ENCODE measurements around the gene ARF3. TPM values are rescaled to one million over a fixed set of nuclear protein-coding genes. Genes with fewer than 3 reads are reported as not detected.

Gene ARF3
- total RNA-seq (2013) = 61.8 TPM
- polyA plus RNA-seq (10 to 100 TPM; 56.5 to 88.5 (median 58.4) TPM), polyA minus RNA-seq (26.9 and 38.8 TPM in 2 replicates), total RNA-seq (16.2 to 73.8 (median 60.5) reads per million in 11 experiments)

- intact Hi-C loops (cut with micrococcal nuclease) = no loop called here
- no peak for TF ChIP-seq CTCF (IDR thresholded peaks at IDR 0.05)
- Histone ChIP-seq H3K9ac (ENCODE audit: insufficient read depth, low read length, poor library complexity, severe bottlenecking) (peak within 1 kb of the TSS; percentile 82), H3K27me3 (ENCODE audit: control insufficient read depth in 2 of 2, insufficient read depth in 2 of 2, low read length in 2 of 2) (peaks cover 0 to 5% of the 10 kb centered on the region in 2 donors), H4K20me1 (ENCODE audit: insufficient read depth, low read length) (peaks cover 47% of the 10 kb centered on the region), H3K27ac (ENCODE audit: low read depth in 1 of 2, low read length in 2 of 2) (peak within 1 kb of the TSS; percentile 75 to 79), H3K4me2 (replicated peaks; ENCODE audit: extremely low read depth, low read length, poor library complexity, severe bottlenecking) (peak within 1 kb of the TSS; percentile 90), H3K79me2 (ENCODE audit: insufficient read depth, low read length) (peaks cover 46% of the 10 kb centered on the region), H3K9me3 (replicated peaks in 1 of 2; ENCODE audit: control insufficient read depth in 1 of 2, insufficient read depth in 1 of 2, low read length in 2 of 2) (no peaks in the 10 kb centered on the region), H3K4me3 (replicated peaks in 1 of 3; ENCODE audit: low read depth in 2 of 3, low read length in 3 of 3) (peak within 1 kb of the TSS; percentile 84 to 98 (median 95)), H2AFZ (ENCODE audit: insufficient read depth, low read depth, low read length, poor library complexity, severe bottlenecking) (peak within 1 kb of the TSS; percentile 95), H3K4me1 (ENCODE audit: control insufficient read depth in 1 of 2, insufficient read depth in 2 of 2, low read length in 2 of 2) (peaks cover 31 to 41% of the 10 kb centered on the region in 2 donors), H3K36me3 (replicated peaks in 1 of 2; ENCODE audit: control insufficient read depth in 1 of 2, insufficient read depth in 2 of 2, low read length in 2 of 2) (peaks cover 7 to 13% of the 10 kb centered on the region in 2 donors)
- Mint-ChIP-seq H3K4me3 (peak within 1 kb of the TSS; percentile 96 to 97), H3K27ac (peak within 1 kb of the TSS; percentile 85 to 97 (median 94)), H3K27me3 (ENCODE audit: low read depth in 3 of 3) (peaks cover 2 to 13% (median 6%) of the 10 kb centered on the region in 3 donors), H3K4me1 (peaks cover 45% of the 10 kb centered on the region), H3K36me3 (peaks cover 11 to 13% of the 10 kb centered on the region in 2 donors), H3K9me3 (peaks cover 0 to 2% (median 0%) of the 10 kb centered on the region in 7 donors)
- peak; percentile 87 to 92 (median 91) for DNase-seq
- under 1% methylated on average over 46 of the region's 58 CpGs for WGBS (ENCODE audit: insufficient coverage)
Measured at GRCh38 chr12:48957141-48958048, at the start of gene ARF3. TSS of gene ARF3 (minus strand) at chr12:48957487. CDS start at chr12:48941095, 16,392 bp downstream.

GRCh38 chr12:49000346-49000745, 43.1 kb upstream of the ARF3 start:
- TF ChIP-seq CTCF (IDR thresholded peaks at IDR 0.05) = no peak
- H3K9me3 ChIP-seq (replicated peaks in 1 of 2; ENCODE audit: control insufficient read depth in 1 of 2, insufficient read depth in 1 of 2, low read length in 2 of 2) = peaks cover 0 to 16% of the 10 kb centered on the region in 2 donors
- H3K4me1 Mint-ChIP-seq = peaks cover 46% of the 10 kb centered on the region
- H3K9me3 Mint-ChIP-seq = peaks cover 0 to 29% (median 6%) of the 10 kb centered on the region in 7 donors
- H3K79me2 ChIP-seq (ENCODE audit: insufficient read depth, low read length) = no peaks in the 10 kb centered on the region
- H3K27me3 Mint-ChIP-seq (ENCODE audit: low read depth in 3 of 3) = peaks cover 52 to 63% (median 57%) of the 10 kb centered on the region in 3 donors
- H3K27ac Mint-ChIP-seq = no peak overlapping the region
- H3K4me2 ChIP-seq (replicated peaks; ENCODE audit: extremely low read depth, low read length, poor library complexity, severe bottlenecking) = no peak overlapping the region
- peaks cover 37 to 57% of the 10 kb centered on the region in 2 donors for H3K27me3 ChIP-seq (ENCODE audit: control insufficient read depth in 2 of 2, insufficient read depth in 2 of 2, low read length in 2 of 2)
- H3K4me3 Mint-ChIP-seq = peak overlapping the region in 1 of 2 donors; percentile 83
- DNase-seq = no peak
- peaks cover 63 to 66% of the 10 kb centered on the region in 2 donors for H3K36me3 Mint-ChIP-seq
- no peak overlapping the region for H2AFZ ChIP-seq (ENCODE audit: insufficient read depth, low read depth, low read length, poor library complexity, severe bottlenecking)
- no peak overlapping the region for H3K4me3 ChIP-seq (replicated peaks in 1 of 3; ENCODE audit: low read depth in 2 of 3, low read length in 3 of 3)
- H3K4me1 ChIP-seq (ENCODE audit: control insufficient read depth in 1 of 2, insufficient read depth in 2 of 2, low read length in 2 of 2) = peaks cover 39 to 45% of the 10 kb centered on the region in 2 donors
- WGBS (ENCODE audit: insufficient coverage) = no CpG with 5 or more reads among the region's 2 CpGs
- peaks cover 39 to 52% of the 10 kb centered on the region in 2 donors for H3K36me3 ChIP-seq (replicated peaks in 1 of 2; ENCODE audit: control insufficient read depth in 1 of 2, insufficient read depth in 2 of 2, low read length in 2 of 2)
- intact Hi-C loops (cut with micrococcal nuclease) = no loop called here
- H3K9ac ChIP-seq (ENCODE audit: insufficient read depth, low read length, poor library complexity, severe bottlenecking) = no peak overlapping the region
- H4K20me1 ChIP-seq (ENCODE audit: insufficient read depth, low read length) = peaks cover 25% of the 10 kb centered on the region
- no peak overlapping the region for H3K27ac ChIP-seq (ENCODE audit: low read depth in 1 of 2, low read length in 2 of 2)
